ENCODE measurements around the gene COX10.
"Not testable (repeated sequence)": the region's sequence is repeated elsewhere in the genome, so short reads cannot be mapped to it uniquely, and the experiment has no call there.

The COX10 gene

GRCh38 chr17:14186443-14186842 is 117.1 kb downstream of the COX10 start:
- DNase-seq = not testable (repeated sequence)

GRCh38 chr17:14190774-14191173 is 121.5 kb downstream of the COX10 start:
- not testable (repeated sequence) for DNase-seq

- not testable (repeated sequence) for DNase-seq
Observed at GRCh38 chr17:14191469-14191868, 122.2 kb downstream of the COX10 start.

- not testable (repeated sequence) for DNase-seq
Observed at GRCh38 chr17:14192039-14192438, 122.7 kb downstream of the COX10 start.

- DNase-seq = not testable (repeated sequence)
Observed at GRCh38 chr17:14192636-14193344, 123.5 kb downstream of the COX10 start.

GRCh38 chr17:14196377-14196997 is 127.2 kb downstream of the COX10 start:
- DNase-seq = no peak

- no peak for DNase-seq
Observed at GRCh38 chr17:14197057-14197456, 127.8 kb downstream of the COX10 start.

- no peak for DNase-seq
Observed at GRCh38 chr17:14197586-14197985, 128.3 kb downstream of the COX10 start.

GRCh38 chr17:14198013-14198412 is 128.7 kb downstream of the COX10 start:
- no peak for DNase-seq

- DNase-seq = no peak
Observed at GRCh38 chr17:14198575-14198974, 129.3 kb downstream of the COX10 start.

- DNase-seq = no peak
Observed at GRCh38 chr17:14199601-14200000, 130.3 kb downstream of the COX10 start.

GRCh38 chr17:14200354-14200753 is 131.1 kb downstream of the COX10 start:
- no peak for DNase-seq

- DNase-seq = no peak
Observed at GRCh38 chr17:14201021-14201987, 132.0 kb downstream of the COX10 start.

- DNase-seq = no peak
Observed at GRCh38 chr17:14201988-14202380, 132.7 kb downstream of the COX10 start.

GRCh38 chr17:14202388-14203166 is 133.3 kb downstream of the COX10 start:
- no peak for DNase-seq

- DNase-seq = no peak
Observed at GRCh38 chr17:14203388-14203787, 134.1 kb downstream of the COX10 start.

GRCh38 chr17:14204084-14204483 is 134.8 kb downstream of the COX10 start:
- no peak for DNase-seq

GRCh38 chr17:14204546-14204945 is 135.2 kb downstream of the COX10 start:
- DNase-seq = no peak

GRCh38 chr17:14205380-14205779 is 136.1 kb downstream of the COX10 start:
- DNase-seq = no peak

GRCh38 chr17:14205992-14206461 is 136.7 kb downstream of the COX10 start:
- DNase-seq = no peak

GRCh38 chr17:14206891-14207290 is 137.6 kb downstream of the COX10 start:
- no peak for DNase-seq

GRCh38 chr17:14207791-14208190 is 138.5 kb downstream of the COX10 start:
- no peak for DNase-seq
